Heart right ventricle (tissue), 16 donors: ENCODE data around the gene ARL14EPL. TPM values are rescaled to one million over a fixed set of nuclear protein-coding genes. Genes with fewer than 3 reads are reported as not detected.
A peak's percentile ranks its signal among the peaks of the same experiment; 100 is the strongest.

Experiments
- ATAC-seq, 8 donors: fragments of 200-7000 bp; cut with Tn5 transposase; one replicate each; pipeline ENCODE4 v1.9.1; 2020; ENCODE audit warnings: mild to moderate bottlenecking in 8 of 8, moderate library complexity in 8 of 8, moderate number of reproducible peaks in 1 of 8
- DNase-seq, 2 donors: peaks; one replicate each; pipeline ENCODE4 v3.0.0-alpha.2; 2020
- H3K27ac ChIP-seq, 10 donors: fragments of 200-600 bp; sonication (generic) in 2 of 10; one replicate each; pipeline versions ENCODE4 v1.5.0 to v1.8.0; 2020 to 2022; ENCODE audit warnings: mild to moderate bottlenecking in 3 of 10
- H3K27me3 ChIP-seq, 7 donors: fragments of 200-600 bp; one replicate each; pipeline ENCODE4 v1.8.0; 2021 to 2022; ENCODE audit warnings: mild to moderate bottlenecking in 2 of 7
- H3K36me3 ChIP-seq, 9 donors: fragments of 200-600 bp; sonication (generic) in 1 of 9; one replicate each; pipeline versions ENCODE4 v1.5.0 to v1.8.0; 2020 to 2022; ENCODE audit warnings: mild to moderate bottlenecking in 2 of 9
- H3K4me1 ChIP-seq, 9 donors: fragments of 200-600 bp; sonication (generic) in 1 of 9; one replicate each; pipeline versions ENCODE4 v1.5.0 to v1.8.0; 2020 to 2022; ENCODE audit warnings: mild to moderate bottlenecking in 4 of 9
- H3K4me3 ChIP-seq, 10 donors: fragments of 200-600 bp; sonication (generic) in 2 of 10; one replicate each; pipeline versions ENCODE4 v1.5.0 to v1.8.0; 2020 to 2022; ENCODE audit warnings: mild to moderate bottlenecking in 7 of 10, moderate library complexity in 2 of 10
- H3K9me3 ChIP-seq, 11 donors: fragments of 200-600 bp in 10 of 11; sonication (generic) in 2 of 11; one replicate each; pipeline versions ENCODE4 v1.5.0 to v1.8.0; 2013 to 2022; ENCODE audit warnings: mild to moderate bottlenecking in 2 of 11, control low read depth in 1 of 11, moderate library complexity in 1 of 11
- CTCF ChIP-seq, 9 donors: fragments of 200-600 bp; sonication (generic) in 2 of 9; IDR thresholded peaks; one replicate each; pipeline versions ENCODE4 v1.5.0 to v1.8.0; 2021 to 2022; ENCODE audit warnings: antibody characterized with exemption in 9 of 9, mild to moderate bottlenecking in 5 of 9, moderate library complexity in 1 of 9
- WGBS, 2 donors: extraction: QIAGEN DNeasy Blood & Tissue Kit; methylation state at CpG; one replicate each; pipeline ENCODE4 v1.1.7; 2013; ENCODE audit warnings: inconsistent platforms in 1 of 2; 5-methylcytosine and 5-hydroxymethylcytosine counted together
- intact Hi-C, 10 donors: fragments of 100-400 bp; cut with DNase I; formaldehyde crosslinking; loops; one replicate each; pipeline versions ENCODE4 v1.11.1 to v1.14.2; 2022
- long read RNA-seq, 3 donors: library from polyadenylated mRNA; unstranded; transcript quantifications; one replicate each; pipeline ENCODE4 v2.0.0, GENCODE V29; 2020 to 2021
- polyA plus RNA-seq, 2 donors: library from polyadenylated mRNA; stranded (reverse); fragments of 200-250 nt; gene quantifications; one replicate each; pipeline ENCODE4 v1.2.3, GENCODE V29; 2013
- total RNA-seq, 10 donors: library from RNA; stranded (reverse); fragmentation: NEBNext Ultra II Directional in 3 of 10; extraction: Animal tissue kit (Norgen Biotek cat#: 25700) in 3 of 10; gene quantifications; one replicate each; pipeline versions ENCODE4 v1.2.1 to v1.2.4, GENCODE V29; 2021 to 2023
- donor health status: Arrhythmogenic right ventricular cardiomyopathy.
- donor health status: ischemic (EF 13 %, LVEDD 7.1; RV severe dilation, severe dysfunction).
- donor health status: healthy with polysubstance abuse.
- donor health status: DM: no; HTN: yes; CAD: no.
- donor health status: DM: no; HTN: no; CAD: no.
- donor health status: ischemic (EF 25% LVEDD 6.9; RV normal size, moderate dysfunction).
- donor health status: ischemic (EF 25% LVEDD 5.7; RV mildly dilated, moderate dysfunction).
- donor health status: healthy.
- donor health status: DM: yes; HTN: yes; CAD: no.
- donor health status: Ischemic cardiomyopathy.
- donor health status: ischemic (EF 35%, LVEDD 5.7; RV mildly dilated, moderate dysfunction).
- donor health status: nonischemic (EF 11% LVEDD 7.7; RV severe dilation, severe dysfunction).
- donor health status: DM: yes; HTN: yes; CAD: no.
- donor health status: PGD.
- donor health status: ischemic (EF 29% LVEDD 5.4; RV normal size, mild dysfunction).
- donor health status: nonischemic (EF 23%, LVEDD 6.1; RV moderate dilation, normal function).

ARL14EPL gene
- not detected for total RNA-seq
- polyA plus RNA-seq = not detected
- long read RNA-seq, donor 1 = 0 reads
- long read RNA-seq, donor 2 = 0 reads
- long read RNA-seq, donor 3 = 0 reads

DNA sequence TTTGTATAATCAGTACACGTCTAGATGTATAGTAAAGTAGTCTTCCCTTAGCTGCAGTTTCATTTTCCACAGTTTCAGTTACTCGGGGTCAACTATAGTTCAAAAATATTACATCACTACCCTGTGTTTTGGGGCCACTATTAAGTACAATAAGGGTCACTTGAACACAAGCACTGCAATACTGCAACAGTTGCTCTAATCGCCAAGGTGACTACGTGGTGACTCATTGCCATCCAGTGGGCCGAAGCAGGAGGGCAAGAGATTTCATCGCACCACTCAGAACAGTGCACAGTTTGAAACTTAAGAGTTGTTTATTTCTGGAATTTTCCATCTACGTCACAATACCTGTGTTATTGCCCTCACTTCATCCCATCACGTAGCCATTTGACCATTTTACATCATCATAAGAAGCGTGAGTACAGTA, at the start of gene ARL14EPL:
Gene ARL14EPL, plus strand, starts transcription at position 379 of the 424 bp plus-strand sequence. CDS start 18,994 bp downstream, outside the sequence.
- no peak within 1 kb of the TSS for H3K27ac ChIP-seq
- WGBS, 2 donors = 45 to 58% methylated on average over 9 of the region's 9 CpGs
- peaks cover 0 to 4% (median 0%) of the 10 kb centered on the region in 9 donors for H3K4me1 ChIP-seq
- no peak within 1 kb of the TSS for H3K4me3 ChIP-seq
- no peaks in the 10 kb centered on the region for H3K36me3 ChIP-seq
- no peaks in the 10 kb centered on the region for H3K9me3 ChIP-seq
- peak in 6 of 9 donors; percentile 10 to 47 (median 36) for TF ChIP-seq CTCF (IDR thresholded peaks at IDR 0.05)
- DNase-seq = no peak
- intact Hi-C loops = no loop called here
- peaks cover 0 to 7% (median 0%) of the 10 kb centered on the region in 7 donors for H3K27me3 ChIP-seq
- ATAC-seq = peak in 6 of 8 donors; percentile 64 to 96 (median 68)

DNA sequence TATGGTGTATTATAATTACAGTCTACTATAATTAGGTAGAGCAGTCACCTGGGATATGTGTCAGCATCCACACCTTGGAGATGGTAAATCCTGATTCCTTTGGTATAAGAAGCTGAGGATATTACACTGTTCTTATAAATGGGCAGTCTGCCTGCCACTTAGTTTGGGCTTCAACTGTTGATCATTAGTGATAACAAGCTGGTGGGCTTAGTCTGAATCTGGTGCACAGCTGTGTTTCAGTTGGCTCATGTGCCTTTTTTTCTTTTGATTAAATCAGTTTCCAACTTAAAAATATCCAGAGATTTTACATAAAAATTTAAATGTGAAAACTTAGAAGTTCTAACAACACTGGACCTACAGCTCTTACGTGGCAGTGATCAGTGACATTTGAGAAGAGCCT, 48.8 kb upstream of the ARL14EPL start:
- TF ChIP-seq CTCF (IDR thresholded peaks at IDR 0.05) = no peak
- DNase-seq (no peak), ATAC-seq (no peak)
- intact Hi-C loops = no loop called here
- H3K9me3 ChIP-seq = no peaks in the 10 kb centered on the region
- no peaks in the 10 kb centered on the region for H3K27me3 ChIP-seq
- 84 to 94% methylated on average over 1 of the region's 1 CpG for WGBS, 2 donors
- H3K36me3 ChIP-seq = no peaks in the 10 kb centered on the region
- H3K4me3 ChIP-seq = no peak overlapping the region
- H3K4me1 ChIP-seq = peaks cover 0 to 6% (median 4%) of the 10 kb centered on the region in 9 donors
- no peak overlapping the region for H3K27ac ChIP-seq

GRCh38 chr5:115985802-115986757, 46.2 kb upstream of the ARL14EPL start:
- Histone ChIP-seq H3K27me3 (no peaks in the 10 kb centered on the region), H3K4me1 (peaks cover 0 to 6% (median 4%) of the 10 kb centered on the region in 9 donors), H3K27ac (no peak overlapping the region), H3K4me3 (no peak overlapping the region), H3K9me3 (no peaks in the 10 kb centered on the region), H3K36me3 (no peaks in the 10 kb centered on the region)
- DNase-seq (no peak), ATAC-seq (peak in 3 of 8 donors; percentile 52 to 56 (median 52))
- no peak for TF ChIP-seq CTCF (IDR thresholded peaks at IDR 0.05)
- WGBS, 2 donors = 56 to 58% methylated on average over 10 of the region's 10 CpGs
- intact Hi-C loops = no loop called here

DNA sequence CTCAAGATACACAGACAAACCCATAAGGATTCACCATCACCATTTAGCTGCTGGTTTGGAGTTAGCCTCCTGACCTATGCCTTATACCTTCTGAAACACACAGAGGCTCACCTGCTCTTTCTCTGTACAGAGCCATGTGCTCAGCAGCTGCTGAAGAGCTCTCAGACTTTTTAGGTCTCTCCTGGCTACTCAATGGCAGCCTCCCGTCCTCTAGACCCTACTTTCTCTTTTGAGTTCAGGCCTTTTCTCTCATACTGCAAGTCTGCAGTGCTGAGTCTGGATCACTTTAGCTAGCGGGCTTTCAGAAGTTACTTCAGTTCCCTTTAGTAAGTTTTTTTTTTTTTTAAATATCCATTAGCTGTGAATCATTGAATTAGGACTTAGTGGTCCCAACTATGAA, 44.3 kb upstream of the ARL14EPL start:
- 96 to 97% methylated on average over 2 of the region's 2 CpGs for WGBS, 2 donors
- TF ChIP-seq CTCF (IDR thresholded peaks at IDR 0.05) = no peak
- no peak for DNase-seq
- Histone ChIP-seq H3K36me3 (no peaks in the 10 kb centered on the region), H3K27ac (no peak overlapping the region), H3K4me3 (no peak overlapping the region), H3K9me3 (no peaks in the 10 kb centered on the region), H3K27me3 (no peaks in the 10 kb centered on the region), H3K4me1 (peaks cover 0 to 6% (median 4%) of the 10 kb centered on the region in 9 donors)
- no peak for ATAC-seq
- intact Hi-C loops = no loop called here
